ENCODE data around the gene CDKAL1. TPM values are rescaled to one million over a fixed set of nuclear protein-coding genes. Genes with fewer than 3 reads are reported as not detected.

The CDKAL1 gene
- total and polyA plus RNA-seq, 2 donors (not counting 3 experiments of a cell fraction or from before 2014, with no cell fraction given) = 6.1 to 20.5 TPM

DNA sequence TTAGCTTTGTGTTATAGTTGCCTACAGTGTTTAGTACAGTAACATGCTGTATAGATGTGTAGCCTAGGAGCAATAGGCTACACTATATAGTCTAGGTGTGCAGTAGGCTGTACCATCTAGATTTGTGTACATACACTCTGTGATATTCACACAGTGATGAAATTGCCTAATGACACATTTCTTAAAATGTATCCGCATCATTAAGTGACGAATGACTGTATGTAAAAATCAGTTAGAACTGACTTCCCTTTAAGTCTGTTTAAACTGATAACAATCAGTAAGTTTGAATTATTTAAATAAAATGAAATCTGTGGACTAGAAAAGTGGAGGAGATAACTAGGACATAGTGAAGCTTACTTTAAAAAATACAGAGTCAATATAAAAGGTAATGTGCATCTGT, 176.1 kb downstream of the CDKAL1 start:
- peaks cover 22% of the 10 kb centered on the region for H3K4me1 ChIP-seq (ENCODE audit: control insufficient read depth, extremely low read depth, insufficient read depth, low read length)
- no peaks in the 10 kb centered on the region for H3K36me3 ChIP-seq (ENCODE audit: control insufficient read depth in 2 of 2, extremely low read depth in 1 of 2, insufficient read depth in 2 of 2, low read length in 2 of 2)
- intact Hi-C loops (cut with micrococcal nuclease) = no loop called here
- peaks cover 2% of the 10 kb centered on the region for H3K79me2 ChIP-seq (ENCODE audit: control insufficient read depth, insufficient read depth, low read length)
- no peak for DNase-seq (ENCODE audit: low read depth, low spot score)
- FAIRE-seq = no peak
- no peaks in the 10 kb centered on the region for H3K9me3 ChIP-seq (replicated peaks; ENCODE audit: control insufficient read depth, insufficient read depth, low read length)
- dilution Hi-C loops (cut with MboI; ENCODE audit: extremely low pct_ligation_motif_present, low sequenced_read_pairs) = no loop called here
- no peak overlapping the region for H3K9ac ChIP-seq (replicated peaks; ENCODE audit: extremely low read depth, insufficient read depth, low read length)
- BruUV-seq (replicated peaks) = no TSS peak
- no peaks in the 10 kb centered on the region for H3K9me1 ChIP-seq (replicated peaks; ENCODE audit: control insufficient read depth, extremely low read depth, insufficient read depth, low read length)
- H3K27ac ChIP-seq (ENCODE audit: insufficient read depth, low read depth, low read length) = no peak overlapping the region
- no peaks in the 10 kb centered on the region for H4K20me1 ChIP-seq (replicated peaks; ENCODE audit: control insufficient read depth, extremely low read depth, insufficient read depth, low read length)
- no peak overlapping the region for H3K4me2 ChIP-seq (ENCODE audit: insufficient read depth, low read length)
- ChIA-PET POLR2A (no interaction called here), CTCF (no interaction called here)
- H3K27me3 ChIP-seq (ENCODE audit: control insufficient read depth in 2 of 2, insufficient read depth in 2 of 2, low read length in 2 of 2) = no peaks in the 10 kb centered on the region
- H2AFZ ChIP-seq (ENCODE audit: low read depth, low read length) = no peak overlapping the region
- no peak overlapping the region for H3K4me3 ChIP-seq (replicated peaks in 1 of 3; ENCODE audit: insufficient read depth in 1 of 3, low read depth in 1 of 3, low read length in 3 of 3)
- TF ChIP-seq EZH2 (IDR thresholded peaks at IDR 0.05; ENCODE audit: borderline replicate concordance, low read depth, low read length, severe bottlenecking) = no peak

DNA sequence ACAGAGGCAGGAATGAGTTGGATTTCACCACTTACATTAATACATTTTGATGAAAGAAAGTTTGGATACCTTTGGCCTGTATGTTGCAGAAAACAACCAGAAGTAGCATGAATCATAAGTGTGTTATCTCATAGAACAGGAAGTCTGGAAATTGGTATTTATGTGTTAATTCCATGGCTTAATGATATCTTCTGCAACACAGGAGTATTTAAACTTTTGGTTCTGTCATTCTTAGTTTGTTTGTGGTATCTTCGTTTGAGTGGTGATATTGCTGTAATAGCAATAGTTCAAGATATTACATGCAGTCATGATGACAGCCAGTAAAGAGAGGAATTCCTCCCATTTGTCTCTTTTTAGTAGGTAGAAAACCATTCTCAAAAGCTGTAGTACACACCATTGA, 177.3 kb downstream of the CDKAL1 start:
- intact Hi-C loops (cut with micrococcal nuclease) = no loop called here
- DNase-seq (ENCODE audit: low read depth, low spot score) (peak; percentile 67), FAIRE-seq (peak; percentile 85)
- peak overlapping the region; percentile 21 for H3K27ac ChIP-seq (ENCODE audit: insufficient read depth, low read depth, low read length)
- H2AFZ ChIP-seq (ENCODE audit: low read depth, low read length) = no peak overlapping the region
- H4K20me1 ChIP-seq (replicated peaks; ENCODE audit: control insufficient read depth, extremely low read depth, insufficient read depth, low read length) = no peaks in the 10 kb centered on the region
- no peaks in the 10 kb centered on the region for H3K27me3 ChIP-seq (ENCODE audit: control insufficient read depth in 2 of 2, insufficient read depth in 2 of 2, low read length in 2 of 2)
- peak; percentile 43 for TF ChIP-seq FOS (IDR thresholded peaks at IDR 0.05; ENCODE audit: borderline replicate concordance, insufficient read depth, low read length)
- TF ChIP-seq GATA2 (IDR thresholded peaks at IDR 0.05; ENCODE audit: insufficient read depth, insufficient read length, low read depth, low read length) = peak; percentile 56
- no peak for TF ChIP-seq MYC (IDR thresholded peaks at IDR 0.05; ENCODE audit: low read depth, low read length)
- TF ChIP-seq, protein P1, sequence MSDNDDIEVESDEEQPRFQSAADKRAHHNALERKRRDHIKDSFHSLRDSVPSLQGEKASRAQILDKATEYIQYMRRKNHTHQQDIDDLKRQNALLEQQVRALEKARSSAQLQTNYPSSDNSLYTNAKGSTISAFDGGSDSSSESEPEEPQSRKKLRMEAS (IDR thresholded peaks at IDR 0.05; ENCODE audit: insufficient read depth, insufficient read length) = no peak
- no peak for TF ChIP-seq EZH2 (IDR thresholded peaks at IDR 0.05; ENCODE audit: borderline replicate concordance, low read depth, low read length, severe bottlenecking)
- no peak for TF ChIP-seq POLR2AphosphoS5 (IDR thresholded peaks at IDR 0.05; ENCODE audit: insufficient read depth, low read depth, low read length)
- TF ChIP-seq, protein P2, sequence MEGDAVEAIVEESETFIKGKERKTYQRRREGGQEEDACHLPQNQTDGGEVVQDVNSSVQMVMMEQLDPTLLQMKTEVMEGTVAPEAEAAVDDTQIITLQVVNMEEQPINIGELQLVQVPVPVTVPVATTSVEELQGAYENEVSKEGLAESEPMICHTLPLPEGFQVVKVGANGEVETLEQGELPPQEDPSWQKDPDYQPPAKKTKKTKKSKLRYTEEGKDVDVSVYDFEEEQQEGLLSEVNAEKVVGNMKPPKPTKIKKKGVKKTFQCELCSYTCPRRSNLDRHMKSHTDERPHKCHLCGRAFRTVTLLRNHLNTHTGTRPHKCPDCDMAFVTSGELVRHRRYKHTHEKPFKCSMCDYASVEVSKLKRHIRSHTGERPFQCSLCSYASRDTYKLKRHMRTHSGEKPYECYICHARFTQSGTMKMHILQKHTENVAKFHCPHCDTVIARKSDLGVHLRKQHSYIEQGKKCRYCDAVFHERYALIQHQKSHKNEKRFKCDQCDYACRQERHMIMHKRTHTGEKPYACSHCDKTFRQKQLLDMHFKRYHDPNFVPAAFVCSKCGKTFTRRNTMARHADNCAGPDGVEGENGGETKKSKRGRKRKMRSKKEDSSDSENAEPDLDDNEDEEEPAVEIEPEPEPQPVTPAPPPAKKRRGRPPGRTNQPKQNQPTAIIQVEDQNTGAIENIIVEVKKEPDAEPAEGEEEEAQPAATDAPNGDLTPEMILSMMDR (IDR thresholded peaks at IDR 0.05; ENCODE audit: extremely low read depth in 1 of 2, insufficient read depth in 1 of 2, low read depth in 1 of 2, low read length in 2 of 2) = no peak
- no peak for TF ChIP-seq POLR2A (IDR thresholded peaks at IDR 0.05; ENCODE audit: low read depth, low read length)
- peak; percentile 50 for TF ChIP-seq JUN (IDR thresholded peaks at IDR 0.05; ENCODE audit: borderline replicate concordance, insufficient read depth, insufficient read length, low read depth)
- ChIA-PET CTCF (interaction anchor here (0.8 kb wide), 1 partner anchor 877 kb away, joined by 3 read pairs; no protein-coding TSS in a partner anchor), POLR2A (interaction anchor here (0.6 kb wide), 1 partner anchor 1211 kb away, joined by 3 read pairs; no protein-coding TSS in a partner anchor)
- dilution Hi-C loops (cut with MboI; ENCODE audit: extremely low pct_ligation_motif_present, low sequenced_read_pairs) = no loop called here
- peaks cover 22% of the 10 kb centered on the region for H3K4me1 ChIP-seq (ENCODE audit: control insufficient read depth, extremely low read depth, insufficient read depth, low read length)
- H3K9ac ChIP-seq (replicated peaks; ENCODE audit: extremely low read depth, insufficient read depth, low read length) = no peak overlapping the region
- H3K79me2 ChIP-seq (ENCODE audit: control insufficient read depth, insufficient read depth, low read length) = peaks cover 2% of the 10 kb centered on the region
- H3K4me3 ChIP-seq (replicated peaks in 1 of 3; ENCODE audit: insufficient read depth in 1 of 3, low read depth in 1 of 3, low read length in 3 of 3) = no peak overlapping the region
- H3K9me3 ChIP-seq (replicated peaks; ENCODE audit: control insufficient read depth, insufficient read depth, low read length) = no peaks in the 10 kb centered on the region
- BruUV-seq (replicated peaks) = no TSS peak
- no peaks in the 10 kb centered on the region for H3K36me3 ChIP-seq (ENCODE audit: control insufficient read depth in 2 of 2, extremely low read depth in 1 of 2, insufficient read depth in 2 of 2, low read length in 2 of 2)
- no peaks in the 10 kb centered on the region for H3K9me1 ChIP-seq (replicated peaks; ENCODE audit: control insufficient read depth, extremely low read depth, insufficient read depth, low read length)
- H3K4me2 ChIP-seq (ENCODE audit: insufficient read depth, low read length) = peak overlapping the region; percentile 67
